GM12801 (cell line): ENCODE measurements around the gene VIL1.

Source experiments
- CTCF ChIP-seq: IDR thresholded peaks from one replicate; pipeline ENCODE4 v1.5.1; 2011; ENCODE audit warnings: control low read depth; ENCODE audit not compliant: insufficient read length; ENCODE audit errors: extremely low read depth

VIL1 gene

GRCh38 chr2:218452079-218452478 is 33.2 kb downstream of the VIL1 start:
- TF ChIP-seq CTCF = no peak

- no peak for TF ChIP-seq CTCF
These were observed 37.9 kb downstream of the VIL1 start for GRCh38 chr2:218456849-218457248.

- no peak for TF ChIP-seq CTCF
These were observed 39.7 kb downstream of the VIL1 start for GRCh38 chr2:218458598-218458997.

GRCh38 chr2:218465987-218466633 is 47.2 kb downstream of the VIL1 start:
- TF ChIP-seq CTCF = no peak

GRCh38 chr2:218470448-218470847 is 51.5 kb downstream of the VIL1 start:
- TF ChIP-seq CTCF = no peak

- no peak for TF ChIP-seq CTCF
These were observed 52.1 kb downstream of the VIL1 start for GRCh38 chr2:218471036-218471435.

GRCh38 chr2:218471982-218472381 is 53.1 kb downstream of the VIL1 start:
- TF ChIP-seq CTCF = no peak
